Erythroblast (primary cell): Measurements from ENCODE around the gene ALDH1A2.

Experiments used
- GATA1 ChIP-seq: IDR thresholded peaks from 2 replicates; pipeline ENCODE4 v1.6.1; 2011; ENCODE audit warnings: low read depth, mild to moderate bottlenecking, control low read depth, low read length, moderate library complexity
- POLR2A ChIP-seq: IDR thresholded peaks from 2 replicates; pipeline ENCODE4 v1.6.1; 2011; ENCODE audit warnings: mild to moderate bottlenecking, low read length

DNA sequence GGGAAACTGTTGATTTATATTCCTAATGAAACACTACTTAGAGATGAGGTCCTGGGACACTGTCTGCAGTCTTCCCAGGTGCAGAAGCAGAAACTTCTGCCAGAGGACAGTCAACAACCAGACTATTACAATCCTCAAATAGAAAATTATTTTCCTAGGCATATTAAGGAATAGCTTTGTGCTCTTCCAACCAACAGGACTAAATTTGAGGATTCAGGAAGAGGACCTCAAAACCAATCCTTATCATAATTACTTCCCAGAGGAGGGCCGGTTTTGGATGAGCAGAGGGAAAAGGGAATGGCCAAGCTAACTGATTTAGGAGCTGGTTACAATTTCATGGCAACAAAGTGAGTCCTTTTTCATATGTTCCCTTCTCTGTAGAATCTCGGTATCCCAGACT, 21.0 kb downstream of the ALDH1A2 start:
- TF ChIP-seq POLR2A, result no peak
- TF ChIP-seq GATA1, result no peak
